IPS-NIHi7 (cell line): ENCODE data around the gene DUSP6.

Source experiments
- DNase-seq: peaks from one replicate; pipeline ENCODE4 v3.0.0; 2012; ENCODE audit warnings: mixed read lengths; ENCODE audit errors: extremely low spot score

The DUSP6 gene, protein sequence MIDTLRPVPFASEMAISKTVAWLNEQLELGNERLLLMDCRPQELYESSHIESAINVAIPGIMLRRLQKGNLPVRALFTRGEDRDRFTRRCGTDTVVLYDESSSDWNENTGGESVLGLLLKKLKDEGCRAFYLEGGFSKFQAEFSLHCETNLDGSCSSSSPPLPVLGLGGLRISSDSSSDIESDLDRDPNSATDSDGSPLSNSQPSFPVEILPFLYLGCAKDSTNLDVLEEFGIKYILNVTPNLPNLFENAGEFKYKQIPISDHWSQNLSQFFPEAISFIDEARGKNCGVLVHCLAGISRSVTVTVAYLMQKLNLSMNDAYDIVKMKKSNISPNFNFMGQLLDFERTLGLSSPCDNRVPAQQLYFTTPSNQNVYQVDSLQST

DNA sequence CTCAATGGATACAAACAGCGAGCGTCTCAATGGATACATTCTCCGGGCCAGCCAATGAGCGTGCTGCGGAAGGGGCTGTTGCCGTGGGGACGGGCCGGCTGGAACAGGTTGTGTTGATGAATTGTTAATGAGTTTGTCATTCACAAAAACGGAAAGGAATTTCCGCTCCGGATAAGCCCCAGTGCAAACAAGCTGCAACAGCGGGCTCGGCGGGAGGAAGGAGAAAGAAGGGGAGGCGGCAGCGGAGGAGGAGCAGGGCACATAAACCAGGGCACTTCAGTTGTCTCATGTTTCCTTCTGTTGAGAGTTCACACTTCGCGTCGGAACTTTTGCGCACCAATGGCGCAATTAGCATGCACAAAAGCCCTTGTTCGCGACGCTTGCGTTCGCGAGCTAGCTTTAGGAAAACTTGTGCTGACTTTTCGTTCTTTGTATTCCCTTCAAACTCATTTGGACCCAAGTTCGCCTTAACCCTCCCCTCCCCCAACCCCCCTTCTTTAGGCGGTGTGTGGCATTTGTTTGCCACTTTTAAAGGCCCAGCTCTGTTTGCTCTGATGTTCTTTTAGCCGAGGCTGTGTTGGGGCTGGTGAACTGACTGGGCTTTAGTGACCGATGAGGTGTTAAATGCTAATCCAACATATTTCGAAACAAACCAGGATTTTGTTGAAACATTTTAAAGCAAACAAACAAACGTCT is at the start of gene DUSP6:
Gene DUSP6 (minus strand): TSS at position 10 of the 696 bp plus-strand sequence. CDS start 462 bp downstream, outside the sequence.
- DNase-seq, result peak; percentile 90

DNA sequence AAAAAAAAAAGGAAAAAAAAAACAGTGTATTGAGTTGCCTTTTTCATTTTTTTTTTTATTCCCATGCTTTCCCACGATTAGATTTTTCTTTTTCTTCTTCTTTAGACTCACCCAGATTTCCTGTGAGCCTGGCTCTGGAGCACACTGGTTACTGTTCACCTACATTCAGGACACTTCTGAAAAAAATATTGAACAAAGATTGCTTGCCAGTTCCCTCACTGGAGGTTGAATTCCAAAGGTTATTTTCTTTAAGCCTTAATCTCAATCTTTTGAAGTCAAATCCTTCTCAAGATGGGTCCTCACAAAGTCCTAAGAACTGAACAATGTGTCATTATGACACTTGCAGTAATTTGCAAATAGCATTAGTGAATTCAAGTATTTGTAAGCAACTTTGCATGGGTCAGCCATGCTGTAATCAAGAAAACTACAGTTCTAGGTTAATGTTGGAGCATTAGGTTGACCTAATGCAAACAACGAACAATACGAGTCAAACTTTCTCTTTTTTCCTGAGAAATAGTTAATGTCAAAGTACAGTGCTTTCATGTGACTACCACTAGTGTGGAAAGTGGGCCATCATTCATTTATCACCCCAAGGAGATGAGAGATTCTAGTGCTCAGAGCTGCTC is 49.2 kb upstream of the DUSP6 start:
- no peak for DNase-seq

DNA sequence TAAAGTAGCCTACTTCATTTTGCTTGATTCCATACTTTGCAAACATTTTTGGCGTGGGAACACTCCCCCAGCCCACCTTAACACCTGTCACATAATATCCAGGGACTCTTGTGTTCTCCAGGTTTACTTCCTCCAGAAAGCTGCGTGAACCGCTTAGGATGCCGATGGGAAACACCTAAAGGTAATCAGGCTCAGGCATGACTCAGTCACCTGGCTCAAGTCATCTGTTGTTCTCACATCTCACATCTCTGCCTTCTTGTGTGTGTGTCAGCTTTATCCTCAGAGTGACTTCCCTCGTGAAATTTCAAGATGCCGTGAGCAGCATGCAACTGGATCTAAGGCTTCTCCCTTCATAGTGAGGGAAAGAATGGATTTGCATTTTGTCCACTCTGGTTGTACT is 48.1 kb upstream of the DUSP6 start:
- DNase-seq, result no peak

DNA sequence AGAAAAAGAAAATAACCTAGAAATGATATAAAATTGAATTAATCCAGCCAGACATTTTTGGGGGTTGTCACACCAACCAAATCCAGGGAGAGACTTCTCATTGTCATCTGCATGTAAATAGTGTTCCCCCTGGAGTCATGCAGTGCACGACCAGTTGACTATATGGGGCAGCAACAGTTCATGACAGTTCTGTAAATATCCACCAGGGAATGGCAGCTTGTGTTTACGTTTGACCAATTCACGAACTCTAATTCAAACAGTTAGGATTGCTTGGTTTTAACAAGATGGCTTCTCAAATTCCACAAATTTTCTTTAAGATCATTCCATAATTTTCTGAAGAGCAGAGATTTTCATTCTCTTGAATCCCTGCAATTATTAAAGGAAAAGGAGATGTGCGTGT is 43.4 kb upstream of the DUSP6 start:
- DNase-seq, result no peak

DNA sequence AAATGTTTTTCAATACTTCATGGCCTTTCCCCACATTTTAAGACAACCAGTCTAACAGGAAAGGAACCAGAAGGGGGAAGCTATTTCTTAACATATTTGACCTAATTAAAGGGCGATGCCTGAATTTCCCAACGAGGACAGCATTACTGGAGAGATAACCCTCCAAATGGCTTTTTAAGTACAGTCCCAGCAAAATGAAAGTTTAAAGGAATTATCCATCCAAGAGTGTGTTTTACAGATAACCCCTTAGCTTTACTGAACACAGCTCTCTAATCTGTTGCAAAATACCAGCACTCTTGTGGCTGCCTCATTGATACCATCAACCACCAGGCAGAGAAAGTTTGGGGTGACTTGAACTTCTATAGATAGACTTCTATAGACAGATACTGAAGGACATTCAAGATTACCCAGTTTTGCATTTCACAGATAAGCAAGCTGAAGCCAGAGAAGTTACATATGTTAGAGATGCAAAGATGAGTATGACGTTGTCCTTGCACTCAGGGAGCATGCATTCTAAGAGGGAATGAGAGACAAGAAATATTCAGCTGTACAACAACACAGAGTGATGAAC is 41.3 kb upstream of the DUSP6 start:
- no peak for DNase-seq

DNA sequence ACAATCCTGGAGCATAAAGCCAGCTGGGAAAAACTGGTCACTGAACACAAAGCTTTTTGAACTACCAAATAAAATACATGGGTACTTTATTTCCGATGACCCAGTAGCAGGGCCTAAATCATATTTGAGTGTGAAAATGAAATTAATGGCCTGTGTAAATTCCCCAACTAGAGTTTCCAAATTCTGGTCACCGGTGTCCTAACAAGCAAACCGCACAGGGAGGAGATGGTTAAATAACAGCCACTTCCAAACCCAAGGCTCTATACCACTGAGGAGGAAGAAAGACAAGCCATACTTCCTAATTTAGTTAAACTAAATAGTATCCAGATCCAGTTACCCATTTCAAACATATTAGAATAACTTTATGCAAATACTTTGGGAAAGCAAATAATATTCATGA is 40.1 kb upstream of the DUSP6 start:
- DNase-seq, result no peak

DNA sequence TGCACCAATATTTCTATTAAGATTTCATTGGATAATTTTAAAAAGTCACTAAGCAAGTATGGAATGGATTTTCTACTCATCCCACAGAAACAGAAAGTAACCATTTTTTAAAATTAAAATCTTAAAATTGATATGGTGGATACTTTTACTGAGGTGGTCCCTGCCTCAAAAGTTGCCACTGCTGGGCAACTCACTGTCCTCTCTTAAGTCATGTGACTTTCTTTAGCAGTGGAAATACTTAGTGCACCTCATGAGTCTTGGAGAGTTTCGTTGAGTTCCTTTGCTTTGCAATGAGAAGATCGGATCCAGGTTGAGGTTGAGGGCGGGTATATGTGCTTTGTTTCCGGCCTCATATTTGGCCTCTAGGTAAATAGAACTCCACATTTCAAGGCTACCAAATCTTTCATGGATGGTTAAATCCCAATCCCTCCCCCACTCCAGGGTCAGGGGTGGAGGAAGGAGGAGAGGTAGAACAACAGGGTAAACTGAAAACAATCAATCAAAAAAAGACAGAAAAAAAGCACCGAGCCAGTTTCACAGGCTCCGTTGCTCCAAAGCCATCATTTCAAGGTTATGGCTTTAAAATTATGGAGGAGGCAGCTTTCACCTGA is 39.5 kb upstream of the DUSP6 start:
- DNase-seq, result no peak

DNA sequence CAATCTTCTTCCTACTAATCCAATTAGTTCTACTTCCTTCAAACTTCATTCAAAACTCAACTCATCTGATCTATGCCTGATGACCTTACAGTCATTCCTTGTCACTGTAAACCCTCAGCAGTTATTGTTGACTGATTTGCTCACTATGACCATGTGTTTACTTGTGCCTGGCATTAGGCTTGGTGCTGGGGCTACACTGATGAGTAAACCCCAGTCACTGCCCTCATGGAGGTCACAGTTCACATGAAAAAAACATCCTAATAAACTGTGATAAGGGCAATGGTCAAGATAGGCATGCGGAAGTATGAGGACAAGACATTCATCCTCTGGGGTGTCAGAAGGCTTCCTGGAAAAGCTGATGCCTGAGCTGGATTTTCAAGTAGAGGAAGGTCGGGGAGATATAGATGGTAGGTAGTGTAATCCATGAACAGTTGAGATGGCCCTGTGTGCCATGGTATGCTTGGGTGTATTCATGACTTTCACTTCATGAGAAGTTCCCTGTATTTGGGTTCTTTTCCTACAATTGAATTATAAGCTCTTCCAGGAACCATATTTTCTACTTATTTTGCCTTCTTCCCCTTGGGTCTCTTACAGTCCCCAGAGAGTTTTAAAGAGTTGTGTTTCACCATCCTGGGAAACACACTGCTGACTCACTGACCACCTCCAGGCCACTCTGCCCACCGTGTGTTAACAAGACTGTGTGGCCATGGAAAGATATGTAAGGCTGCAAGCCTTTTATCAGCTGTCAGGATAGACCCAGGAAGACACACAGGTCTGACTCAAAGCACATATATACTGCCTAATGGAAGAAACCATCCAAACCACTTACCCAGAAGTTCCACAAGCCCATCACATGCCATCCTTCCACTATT is 38.7 kb upstream of the DUSP6 start:
- no peak for DNase-seq

DNA sequence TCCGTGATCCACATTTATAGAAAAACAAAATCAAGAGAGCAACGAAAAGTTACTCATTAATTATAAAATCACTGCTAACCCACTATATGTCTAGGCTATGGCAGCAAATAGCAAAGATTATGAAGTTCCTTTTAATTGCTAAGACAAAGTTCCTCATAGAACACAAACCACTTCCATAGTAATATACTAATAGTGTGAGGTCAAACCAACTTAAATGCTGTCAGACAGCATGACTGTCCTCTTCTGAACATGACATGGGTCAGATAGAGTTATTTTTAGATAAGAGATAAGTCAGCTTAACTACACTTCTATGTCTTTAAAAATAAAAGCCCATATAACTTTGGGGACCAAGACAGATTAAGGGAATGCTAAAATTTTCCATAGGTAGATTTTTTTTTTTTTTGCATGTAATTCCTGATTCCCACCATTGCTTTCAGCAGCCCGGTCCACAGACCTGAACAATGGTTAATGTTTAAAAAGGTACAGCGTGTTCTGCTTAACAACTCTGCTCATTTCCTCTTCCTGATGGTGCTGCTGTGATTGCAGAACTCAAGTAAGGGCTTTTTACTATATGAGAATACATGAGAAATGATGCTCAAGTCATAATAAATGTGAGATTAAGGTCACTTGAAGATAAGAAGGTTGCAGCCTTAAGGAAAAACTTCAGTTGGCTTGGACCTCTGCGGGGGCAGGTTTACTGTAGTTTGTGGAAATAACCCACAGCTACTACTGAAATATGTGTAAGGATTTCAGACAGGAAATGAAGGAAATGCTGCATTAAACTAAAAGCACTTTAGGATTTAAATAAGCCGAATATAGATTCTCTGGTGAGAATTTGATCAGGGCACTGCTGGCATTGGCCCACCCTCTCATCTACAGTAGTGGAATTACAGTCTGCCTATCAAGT is 37.7 kb upstream of the DUSP6 start:
- no peak for DNase-seq

DNA sequence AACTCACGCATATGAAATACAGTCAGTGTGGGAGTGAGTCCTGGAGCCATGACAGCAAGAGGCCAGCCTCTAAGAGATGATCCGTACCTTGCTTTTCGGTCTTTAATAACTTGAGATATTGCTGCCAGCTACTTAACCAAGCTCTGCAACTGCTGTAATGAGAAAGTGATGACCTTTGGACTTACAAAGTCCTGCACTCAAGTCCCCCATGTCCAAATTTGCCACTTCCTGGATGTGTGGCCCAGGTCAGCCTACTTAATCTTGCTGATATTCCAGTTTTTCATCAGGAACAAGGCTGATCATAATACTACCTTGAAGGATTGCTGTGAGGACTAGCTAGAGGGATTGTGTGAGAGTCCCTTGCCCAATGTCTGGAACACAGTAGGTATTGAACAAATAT is 33.8 kb upstream of the DUSP6 start:
- no peak for DNase-seq

DNA sequence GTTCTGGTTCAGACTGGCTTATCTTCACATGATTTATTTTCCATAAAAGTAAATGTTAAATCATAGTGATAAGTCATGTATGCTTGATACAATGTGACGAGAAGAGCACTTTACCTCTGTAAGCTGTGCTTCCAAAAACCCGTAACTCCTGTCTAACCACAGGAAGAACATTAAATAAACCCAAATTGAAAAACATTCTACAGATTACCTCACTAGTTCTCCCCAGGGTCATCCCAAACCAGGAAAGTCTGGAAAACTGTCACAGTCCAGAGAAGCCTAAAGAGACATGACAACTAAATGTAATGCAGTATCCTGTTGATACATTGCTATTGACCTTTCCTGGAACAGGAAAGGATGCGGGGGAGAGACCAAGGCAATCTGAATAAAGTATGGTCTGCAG is 32.5 kb upstream of the DUSP6 start:
- no peak for DNase-seq

DNA sequence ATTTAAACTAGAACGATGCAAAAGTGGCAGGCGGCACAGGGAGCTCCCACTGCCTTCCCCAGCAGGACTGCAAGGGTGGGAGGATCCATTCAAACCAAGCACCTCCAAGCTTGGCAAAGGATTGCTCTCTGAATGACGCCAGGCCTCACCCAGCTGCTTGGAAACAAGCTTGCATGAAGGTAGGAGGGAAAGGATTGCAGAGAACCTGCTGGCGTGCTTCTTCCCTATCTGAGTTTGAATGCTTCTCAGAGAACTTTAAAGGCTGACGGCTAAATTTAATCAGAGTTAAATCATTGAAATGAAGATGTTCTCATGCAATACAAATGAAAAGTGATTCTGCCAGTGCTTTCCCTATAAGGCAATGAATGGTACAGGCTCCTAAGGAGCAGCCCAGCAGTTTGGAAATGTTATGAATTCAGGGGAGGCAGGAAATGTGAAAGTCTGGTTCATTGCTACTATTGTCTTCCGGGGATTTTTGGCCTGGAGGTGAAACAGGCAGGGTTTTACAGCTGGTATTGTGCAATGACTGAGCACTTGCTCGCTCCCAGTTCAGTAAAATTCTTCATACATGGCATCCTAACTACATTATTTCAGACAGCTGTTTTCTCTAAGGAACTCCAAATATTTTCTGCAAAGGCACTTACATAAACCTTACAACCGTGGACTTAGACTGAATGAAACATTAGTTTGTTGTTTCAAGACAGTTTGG is 31.9 kb upstream of the DUSP6 start:
- peak; percentile 54 for DNase-seq

DNA sequence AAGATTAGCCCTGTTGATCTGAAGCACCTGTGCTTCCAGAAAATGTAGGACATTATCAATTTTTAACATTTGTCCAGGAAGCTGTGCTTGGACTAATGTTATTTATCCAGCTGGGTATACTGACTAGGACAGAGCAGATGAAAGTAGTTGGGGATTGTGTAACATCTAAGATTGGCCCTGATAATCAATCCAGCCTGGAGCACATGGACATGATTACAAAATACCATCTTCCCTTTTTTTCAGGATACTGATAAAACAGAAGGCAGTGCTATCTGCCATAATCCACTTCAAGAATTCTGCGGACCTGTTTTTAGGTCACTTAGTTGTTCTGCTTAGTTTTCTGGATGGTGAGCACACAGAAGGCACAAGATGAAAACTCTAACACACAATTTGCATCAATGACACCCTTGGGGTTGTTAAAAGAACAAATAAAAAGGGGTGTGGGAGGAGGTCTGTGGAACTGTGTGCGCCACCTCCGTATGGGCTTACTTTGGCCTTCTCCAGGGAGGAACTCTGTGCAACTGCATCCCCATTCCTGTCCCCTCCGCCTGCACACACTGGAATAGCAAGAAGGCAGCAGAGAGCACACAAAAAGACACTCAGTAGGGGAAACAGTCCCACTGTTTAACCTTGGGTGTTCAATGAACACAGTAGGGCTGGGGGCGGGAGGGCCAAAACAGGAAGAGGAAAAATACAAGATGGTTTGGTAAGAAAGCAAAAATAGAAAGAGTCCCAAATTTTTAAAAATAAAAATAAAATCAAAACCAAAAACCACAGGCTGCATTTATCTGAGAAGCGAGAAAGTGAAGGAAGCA is 31.1 kb upstream of the DUSP6 start:
- no peak for DNase-seq

DNA sequence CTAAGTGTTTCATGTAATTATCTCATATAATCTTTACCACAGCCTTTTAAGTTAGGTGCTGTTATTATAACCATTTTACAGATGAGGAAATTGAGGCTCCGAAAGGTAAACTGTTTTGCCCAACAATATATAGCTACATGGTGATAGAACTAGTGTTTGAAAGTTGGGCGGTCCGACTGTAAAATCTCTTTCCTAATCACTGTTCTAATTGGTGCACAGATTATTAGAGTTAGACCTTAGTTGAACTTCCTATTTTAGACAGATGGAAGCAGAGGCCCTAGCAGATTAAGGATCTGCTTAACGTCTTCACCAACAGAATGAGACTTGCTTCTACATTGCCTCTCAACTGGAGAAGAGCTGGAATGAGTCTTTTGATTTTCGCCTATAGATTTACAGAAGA is 30.0 kb upstream of the DUSP6 start:
- no peak for DNase-seq

DNA sequence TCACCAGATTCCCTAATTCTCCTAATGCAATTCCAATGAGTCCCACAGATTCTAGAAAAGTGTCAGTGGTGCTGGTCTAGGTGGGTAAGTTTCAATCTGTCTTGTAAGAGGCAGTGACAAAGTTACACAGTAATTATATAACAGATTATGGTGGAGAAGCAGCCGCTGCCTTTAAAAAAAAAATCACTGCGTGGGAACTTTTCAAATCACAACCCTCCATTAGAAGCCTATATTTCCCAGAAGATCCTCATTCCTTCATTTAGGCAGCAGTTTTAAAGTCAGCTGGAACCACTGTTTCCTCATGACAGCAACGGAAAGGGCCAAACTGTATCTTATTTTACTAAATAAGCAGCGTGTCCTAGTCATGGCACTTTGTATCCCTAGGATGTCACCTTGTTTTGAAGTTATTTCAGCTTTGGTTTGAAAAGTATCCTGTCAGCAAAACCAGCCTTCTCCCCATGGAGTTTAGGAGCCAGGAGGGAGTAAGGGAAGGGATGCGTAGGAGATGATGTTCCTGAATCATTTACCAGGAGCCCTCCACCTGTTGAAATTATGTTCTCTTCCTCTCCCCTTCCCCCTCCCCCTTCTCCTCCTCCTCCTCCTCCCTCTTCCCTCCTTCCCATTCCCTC is 27.7 kb upstream of the DUSP6 start:
- DNase-seq, result no peak

DNA sequence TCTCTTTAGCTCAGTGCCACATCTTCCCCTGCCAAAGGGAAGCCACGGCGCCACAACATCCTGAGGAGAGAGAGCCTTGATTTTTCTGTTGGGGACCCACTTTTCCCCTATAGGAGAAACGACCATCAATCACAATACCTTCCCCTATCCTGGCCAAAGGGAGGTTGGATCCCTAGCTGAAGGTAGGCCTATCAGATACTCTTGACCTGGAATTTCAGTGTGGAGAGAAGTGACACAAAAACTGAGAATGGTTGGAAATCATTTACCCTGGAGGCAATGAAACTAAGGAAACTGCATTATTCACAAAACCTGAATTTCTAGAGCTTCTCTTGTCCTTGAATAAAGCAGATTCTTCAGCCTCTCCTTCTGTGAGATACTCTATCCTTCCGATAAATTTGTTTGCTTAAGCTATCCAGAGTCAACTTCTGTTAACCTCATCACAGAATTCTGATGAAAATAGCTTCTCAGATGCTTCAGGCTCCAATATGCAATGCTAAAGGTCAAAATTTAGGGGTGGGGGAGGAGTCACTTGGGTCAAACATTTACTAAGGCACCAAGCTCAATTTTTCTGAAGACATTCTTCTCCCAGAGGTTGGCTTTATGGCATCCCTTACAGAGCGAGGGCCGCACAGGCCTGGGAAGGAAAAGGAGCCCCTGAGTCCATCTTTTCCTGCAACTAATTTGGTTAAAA is 27.0 kb upstream of the DUSP6 start:
- DNase-seq, result no peak

DNA sequence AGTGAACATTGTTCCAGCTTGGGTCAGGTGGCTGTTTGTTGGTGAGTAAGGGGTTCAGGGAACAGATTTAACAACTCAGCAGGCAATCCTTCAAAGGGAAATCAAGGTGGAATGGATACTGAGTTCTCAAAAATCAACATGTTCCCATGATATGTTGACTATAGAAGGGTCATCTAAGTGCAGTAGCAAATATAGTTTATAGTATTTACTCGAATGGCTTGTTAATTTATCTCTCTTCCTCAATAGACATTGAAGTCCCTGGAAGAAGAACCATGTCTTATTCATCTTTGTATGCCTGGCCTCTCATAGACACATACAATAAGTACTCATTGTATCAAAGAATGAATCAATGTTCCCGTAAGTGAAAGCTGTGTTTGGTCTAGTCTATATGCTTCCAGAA is 24.5 kb upstream of the DUSP6 start:
- DNase-seq, result no peak

DNA sequence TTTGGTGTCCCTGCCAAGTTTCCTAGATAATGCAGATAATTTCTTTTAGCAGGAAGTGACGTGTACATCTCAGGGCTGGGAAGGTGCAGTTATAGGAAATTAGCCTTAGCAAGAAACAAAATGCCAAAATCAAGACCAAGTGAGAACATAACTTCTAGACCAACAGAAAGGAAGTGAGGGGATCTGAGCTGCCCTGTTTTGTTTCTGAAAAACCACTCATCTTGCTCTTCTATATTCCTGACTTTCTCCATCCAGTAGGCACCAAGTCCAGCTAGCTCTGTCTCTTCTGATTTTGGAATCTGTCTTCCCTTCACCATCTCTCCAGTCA is 23.9 kb upstream of the DUSP6 start:
- no peak for DNase-seq
